Measurements from ENCODE around the gene ANKRD62.
A peak's percentile ranks its signal among the peaks of the same experiment; 100 is the strongest.

ANKRD62 gene

GRCh38 chr18:12093520-12094257 lies at the start of gene ANKRD62:
Gene ANKRD62, plus strand, starts transcription at chr18:12093843. Its CDS starts 175 bp downstream, at chr18:12094018.
- DNase-seq (ENCODE audit: low read depth): no peak
- TF ChIP-seq CTCF (conservative IDR thresholded peaks at IDR 0.05; ENCODE audit: low read depth, low read length): no peak
- H3K4me3 ChIP-seq (ENCODE audit: low read depth, low read length): no peak within 1 kb of the TSS

DNA sequence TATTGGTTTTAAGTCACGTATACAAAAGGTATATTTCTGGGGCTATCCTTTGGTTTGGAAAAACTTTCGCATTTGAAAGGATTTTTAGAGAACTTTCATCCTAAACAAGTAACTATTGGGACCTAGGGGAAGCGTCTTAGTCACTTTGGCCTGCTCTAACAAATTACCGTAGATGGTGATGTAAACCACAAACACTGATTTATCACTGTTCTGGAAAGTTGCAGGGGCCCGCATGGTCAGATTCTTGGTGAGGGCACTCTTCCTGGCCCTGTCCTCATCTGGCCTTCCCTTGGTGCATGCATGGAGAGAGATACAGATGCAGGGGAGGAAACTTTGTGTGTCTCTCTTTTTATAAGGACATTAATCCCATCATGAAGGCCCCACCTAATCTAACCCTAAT lies 49.1 kb upstream of the ANKRD62 start:
- TF ChIP-seq CTCF (conservative IDR thresholded peaks at IDR 0.05; ENCODE audit: low read depth, low read length): no peak
- no peak overlapping the region for H3K4me3 ChIP-seq (ENCODE audit: low read depth, low read length)
- no peak for DNase-seq (ENCODE audit: low read depth)

- TF ChIP-seq CTCF (conservative IDR thresholded peaks at IDR 0.05; ENCODE audit: low read depth, low read length): no peak
- no peak for DNase-seq (ENCODE audit: low read depth)
- no peak overlapping the region for H3K4me3 ChIP-seq (ENCODE audit: low read depth, low read length)
Observed at GRCh38 chr18:12046046-12046750, 47.4 kb upstream of the ANKRD62 start.

DNA sequence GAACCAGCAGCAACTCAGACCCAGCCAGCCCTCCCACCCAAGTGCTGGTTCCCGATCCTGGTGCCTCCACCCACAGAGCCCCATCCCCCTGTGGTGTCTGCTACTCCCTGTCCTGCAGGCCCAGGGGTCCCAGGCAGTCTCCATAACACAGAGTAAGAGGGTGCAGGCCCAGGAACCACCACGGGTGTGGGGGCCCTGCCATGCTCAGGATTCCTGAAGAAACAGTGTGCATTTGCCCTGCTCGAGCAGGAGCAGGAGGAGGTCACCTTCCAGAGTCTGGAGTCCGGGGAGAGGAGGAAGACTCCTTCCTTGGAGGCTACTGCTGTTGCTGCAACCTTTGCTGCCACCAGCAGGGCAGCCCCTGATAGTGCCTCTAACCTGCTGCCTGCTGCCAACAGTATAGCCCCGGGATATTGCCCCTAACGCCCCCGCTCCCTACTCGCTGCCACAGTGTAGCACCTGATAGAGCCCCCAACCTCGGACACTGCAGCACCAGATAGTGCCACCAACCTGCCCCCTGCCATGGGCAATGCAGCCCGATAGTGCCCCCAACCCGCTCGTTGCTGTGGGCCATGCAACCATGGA lies 46.8 kb upstream of the ANKRD62 start:
- H3K4me3 ChIP-seq (ENCODE audit: low read depth, low read length): no peak overlapping the region
- no peak for DNase-seq (ENCODE audit: low read depth)
- peak; percentile 19 for TF ChIP-seq CTCF (conservative IDR thresholded peaks at IDR 0.05; ENCODE audit: low read depth, low read length)

GRCh38 chr18:12048010-12048826 lies 45.4 kb upstream of the ANKRD62 start:
- DNase-seq (ENCODE audit: low read depth): no peak
- TF ChIP-seq CTCF (conservative IDR thresholded peaks at IDR 0.05; ENCODE audit: low read depth, low read length): no peak
- no peak overlapping the region for H3K4me3 ChIP-seq (ENCODE audit: low read depth, low read length)

DNA sequence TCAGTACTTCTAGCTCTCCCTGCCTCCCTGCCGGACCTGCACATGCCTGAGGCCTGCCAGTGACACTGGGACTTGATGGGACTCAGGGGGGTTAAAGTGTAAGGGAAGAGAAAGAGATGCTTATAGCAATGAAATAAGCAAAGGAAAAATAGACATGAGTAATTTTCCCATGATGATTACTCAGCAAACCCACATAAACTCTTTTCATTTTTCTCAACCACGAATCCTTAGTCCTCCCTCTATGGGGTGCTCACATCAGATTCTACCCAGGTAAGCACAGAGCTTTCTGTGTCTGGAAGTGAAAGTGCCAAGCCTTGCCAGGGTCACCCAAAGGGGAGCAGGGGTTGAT lies 44.8 kb upstream of the ANKRD62 start:
- peak; percentile 78 for DNase-seq (ENCODE audit: low read depth)
- no peak overlapping the region for H3K4me3 ChIP-seq (ENCODE audit: low read depth, low read length)
- TF ChIP-seq CTCF (conservative IDR thresholded peaks at IDR 0.05; ENCODE audit: low read depth, low read length): no peak

All from choroid plexus epithelial cell (primary cell).